Right ventricle myocardium superior (tissue), 1 donor: Measurements from ENCODE around the gene CPNE2. TPM values are rescaled to one million over a fixed set of nuclear protein-coding genes. Genes with fewer than 3 reads are reported as not detected.
A peak's percentile ranks its signal among the peaks of the same experiment; 100 is the strongest.

Experiments used
- ATAC-seq: fragments of 200-7000 bp; cut with Tn5 transposase; one replicate; pipeline ENCODE4 v1.9.1; 2020; ENCODE audit warnings: mild to moderate bottlenecking; ENCODE audit not compliant: poor library complexity
- DNase-seq: peaks from one replicate; pipeline ENCODE4 v3.0.0-alpha.2; 2020
- intact Hi-C: fragments of 100-400 bp; cut with DNase I; formaldehyde crosslinking; loops from one replicate; pipeline ENCODE4 v1.11.2; 2022
- total RNA-seq: library from RNA; stranded (reverse); fragmentation: NEBNext Ultra II Directional; extraction: Animal tissue kit (Norgen Biotek cat#: 25700); gene quantifications from one replicate; pipeline ENCODE4 v1.2.1, GENCODE V29; 2021
- donor health status: DM: no; HTN: yes; CAD: no; lungs with severe emphysema.

CPNE2 gene
- total RNA-seq, 1 donor from 2014 or later, result 13.3 TPM

- intact Hi-C loops, result no loop called here
- ATAC-seq (no peak), DNase-seq (no peak)
These were observed 58.4 kb downstream of the CPNE2 start for GRCh38 chr16:57150682-57151330.

GRCh38 chr16:57151369-57151768 lies 59.0 kb downstream of the CPNE2 start:
- no peak for DNase-seq
- no peak for ATAC-seq
- intact Hi-C loops, result no loop called here

DNA sequence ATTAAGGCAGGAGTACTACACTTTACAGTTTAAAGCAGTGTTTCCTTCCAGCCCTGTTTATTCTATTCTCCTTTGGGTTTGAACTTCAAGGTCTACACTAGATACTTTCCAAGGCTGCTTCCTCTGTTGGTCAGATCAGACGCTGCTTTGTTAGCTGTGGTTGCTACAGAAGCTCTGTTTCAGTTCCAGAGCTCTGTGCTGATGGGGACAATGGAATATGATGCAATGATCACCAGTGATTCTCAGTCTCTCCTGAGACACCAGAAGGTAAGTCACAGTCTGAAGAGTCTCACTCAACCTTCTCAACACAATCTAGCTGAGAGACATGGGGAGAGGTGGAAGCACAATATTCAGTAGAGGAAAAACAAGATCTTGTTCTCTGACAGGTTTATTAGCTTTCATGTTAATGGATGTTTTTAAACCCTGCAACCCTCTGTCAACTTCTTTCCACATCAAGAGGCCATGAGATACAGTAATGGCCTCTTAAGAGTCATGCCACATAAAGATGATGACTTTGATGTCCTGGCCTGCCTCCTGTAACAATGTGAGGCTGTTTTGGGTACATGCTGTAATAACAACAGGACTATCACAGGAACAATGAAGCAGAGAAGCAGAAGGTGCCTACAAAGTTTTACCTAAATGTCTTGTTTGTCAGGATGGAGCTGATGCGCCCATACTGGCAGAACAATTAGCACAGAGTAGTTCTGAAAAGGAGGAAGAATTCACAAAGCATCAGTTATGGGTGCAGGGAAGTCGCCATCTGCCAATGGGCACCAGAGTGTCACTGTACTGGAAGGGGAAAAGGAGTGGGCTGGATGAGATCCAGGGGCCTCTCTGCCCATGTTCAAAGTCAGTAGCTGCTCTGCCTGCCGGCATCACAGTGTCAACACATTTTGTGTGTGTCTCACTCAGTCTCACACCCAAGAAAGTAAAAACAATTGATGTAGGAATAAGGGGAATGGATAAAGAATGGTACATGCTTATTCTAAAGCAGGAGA lies 60.0 kb downstream of the CPNE2 start:
- intact Hi-C loops, result no loop called here
- no peak for DNase-seq
- ATAC-seq, result no peak

DNA sequence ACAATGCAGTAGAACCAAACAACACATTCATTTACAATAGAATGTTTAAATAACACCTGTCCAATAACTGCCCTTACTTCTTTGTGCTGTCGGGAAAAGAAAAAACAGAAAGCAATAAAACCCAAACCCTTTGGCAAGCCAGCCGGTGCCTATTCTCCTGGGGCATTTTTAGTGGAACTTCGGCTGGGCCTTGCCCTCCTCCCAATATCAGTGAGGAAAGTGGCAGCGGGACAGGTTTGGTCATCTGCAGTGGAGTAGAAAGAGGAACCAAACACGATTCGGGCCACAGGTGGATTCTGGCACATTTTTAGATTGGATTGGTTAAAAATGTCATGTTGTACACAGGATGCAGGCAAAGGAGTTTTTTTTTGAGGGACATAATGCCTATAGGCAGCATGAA lies 61.5 kb downstream of the CPNE2 start:
- ATAC-seq (no peak), DNase-seq (no peak)
- intact Hi-C loops, result no loop called here

DNA sequence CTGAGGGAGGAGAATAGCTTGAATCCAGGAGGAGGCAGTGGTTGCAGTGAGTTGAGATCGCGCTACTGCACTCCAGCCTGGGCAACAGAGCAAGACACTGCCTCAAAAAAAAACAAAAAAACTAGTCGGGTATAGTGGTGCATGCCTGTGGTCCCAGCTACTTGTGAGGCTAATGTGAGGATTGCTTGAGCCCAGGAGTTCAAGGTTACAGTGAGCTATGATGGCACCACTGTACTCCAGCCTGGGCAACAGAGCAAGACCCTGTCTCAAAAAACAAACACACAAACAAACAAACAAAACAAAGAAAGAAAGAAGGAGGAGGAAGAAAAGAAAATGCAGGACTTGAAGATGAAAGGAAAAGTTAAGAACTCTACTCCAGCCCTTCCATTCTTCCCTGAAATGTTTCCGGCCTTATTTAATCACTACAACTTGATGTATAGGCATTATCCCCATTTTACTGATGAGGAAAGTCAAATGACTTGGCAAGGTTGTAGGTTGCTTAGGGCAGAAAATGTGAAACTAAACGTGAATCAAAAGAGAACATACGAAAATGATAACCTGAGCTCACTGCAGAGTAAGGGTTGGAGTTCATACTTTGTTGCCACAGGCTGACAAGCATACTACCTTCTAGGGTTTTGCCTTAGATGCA lies 63.4 kb downstream of the CPNE2 start:
- ATAC-seq, result no peak
- intact Hi-C loops, result no loop called here
- no peak for DNase-seq

DNA sequence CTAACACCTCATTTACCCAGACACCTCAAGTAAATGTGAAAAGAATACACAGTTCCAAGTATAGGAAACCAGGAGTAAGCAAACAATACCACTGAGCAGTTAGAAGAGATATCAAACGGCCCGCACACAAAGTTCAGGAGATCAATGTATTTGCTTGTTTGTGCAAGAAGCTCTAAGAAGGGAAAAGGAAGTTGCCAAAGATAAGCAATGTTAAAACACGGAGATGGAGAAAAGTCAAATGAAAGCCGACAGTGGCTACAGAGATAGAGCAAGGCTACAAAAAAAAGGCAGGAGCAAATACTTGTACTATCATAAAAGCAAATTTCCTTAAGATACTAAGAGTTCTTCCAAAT lies 63.9 kb downstream of the CPNE2 start:
- intact Hi-C loops, result no loop called here
- DNase-seq, result no peak
- ATAC-seq, result no peak

- ATAC-seq, result no peak
- DNase-seq, result no peak
- intact Hi-C loops, result no loop called here
These were observed 65.2 kb downstream of the CPNE2 start for GRCh38 chr16:57157533-57157932.

- intact Hi-C loops, result no loop called here
- ATAC-seq (no peak), DNase-seq (no peak)
These were observed 67.1 kb downstream of the CPNE2 start for GRCh38 chr16:57159447-57159846.

GRCh38 chr16:57163842-57164241 lies 71.5 kb downstream of the CPNE2 start:
- intact Hi-C loops, result no loop called here
- no peak for ATAC-seq

GRCh38 chr16:57165483-57165882 lies 73.1 kb downstream of the CPNE2 start:
- ATAC-seq (no peak), DNase-seq (no peak)
- intact Hi-C loops, result no loop called here

More at GRCh38 chr16:57163842-57164241, 71.5 kb downstream of the CPNE2 start:
- DNase-seq, result no peak

DNA sequence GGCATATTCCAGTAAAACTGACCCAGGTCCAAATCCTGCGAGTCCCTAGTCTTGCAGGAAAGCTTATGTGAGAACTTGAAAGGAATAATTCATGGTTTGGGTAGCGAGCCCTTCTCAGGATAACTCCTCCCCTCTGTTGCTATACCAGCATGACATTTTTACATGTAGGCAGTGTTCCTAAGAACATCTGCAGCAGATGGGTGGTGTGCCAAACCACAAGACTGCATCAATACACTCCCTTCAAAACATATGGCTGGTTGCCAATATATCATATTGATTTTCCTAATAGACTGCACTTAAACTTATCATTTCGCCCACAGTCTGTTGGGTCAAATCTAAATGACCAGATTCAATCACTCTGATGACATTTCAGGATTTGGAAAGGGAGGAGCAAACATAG lies 73.6 kb downstream of the CPNE2 start:
- DNase-seq (no peak), ATAC-seq (no peak)
- intact Hi-C loops, result no loop called here

DNA sequence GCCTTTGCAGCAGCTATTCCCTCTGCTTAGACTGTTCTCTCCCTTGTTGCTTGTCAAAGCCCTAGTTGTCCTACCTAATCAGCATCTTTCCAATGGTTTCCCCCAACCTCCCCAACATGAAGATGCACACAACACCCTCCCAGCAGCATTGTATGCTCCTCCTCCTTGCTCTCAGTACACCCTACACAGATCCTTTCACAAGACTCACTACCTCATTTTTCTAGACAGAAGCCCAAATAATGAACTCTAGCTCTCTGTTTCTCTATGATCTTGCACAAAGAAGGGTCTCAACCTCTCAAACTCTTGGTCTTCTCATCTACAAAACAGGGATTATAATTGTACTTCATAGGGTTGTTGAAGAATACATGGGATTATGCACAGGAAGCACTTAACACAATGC lies 74.1 kb downstream of the CPNE2 start:
- no peak for ATAC-seq
- intact Hi-C loops, result no loop called here
- DNase-seq, result no peak

DNA sequence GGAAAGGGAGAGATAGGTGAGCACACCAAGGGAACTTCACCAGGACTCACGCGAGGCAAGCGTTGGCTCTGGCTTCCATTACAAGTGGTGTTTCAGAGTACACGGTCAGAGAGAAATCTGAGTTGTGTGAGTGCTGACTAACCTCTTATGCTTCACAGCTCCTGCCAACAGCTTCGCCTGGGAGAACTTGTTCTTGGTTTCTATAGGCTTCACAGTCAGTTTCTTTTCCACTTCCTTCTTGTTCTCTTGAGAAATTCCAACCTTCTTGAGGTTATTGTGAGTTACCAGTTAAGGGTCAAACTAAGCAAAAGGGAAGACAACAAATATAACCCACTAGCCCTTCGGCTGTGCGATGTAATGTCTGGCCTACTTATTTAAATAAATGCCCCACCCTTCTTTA lies 74.6 kb downstream of the CPNE2 start:
- DNase-seq (peak; percentile 51), ATAC-seq (peak; percentile 93)
- intact Hi-C loops, result no loop called here

GRCh38 chr16:57167538-57167937 lies 75.2 kb downstream of the CPNE2 start:
- intact Hi-C loops, result no loop called here

DNA sequence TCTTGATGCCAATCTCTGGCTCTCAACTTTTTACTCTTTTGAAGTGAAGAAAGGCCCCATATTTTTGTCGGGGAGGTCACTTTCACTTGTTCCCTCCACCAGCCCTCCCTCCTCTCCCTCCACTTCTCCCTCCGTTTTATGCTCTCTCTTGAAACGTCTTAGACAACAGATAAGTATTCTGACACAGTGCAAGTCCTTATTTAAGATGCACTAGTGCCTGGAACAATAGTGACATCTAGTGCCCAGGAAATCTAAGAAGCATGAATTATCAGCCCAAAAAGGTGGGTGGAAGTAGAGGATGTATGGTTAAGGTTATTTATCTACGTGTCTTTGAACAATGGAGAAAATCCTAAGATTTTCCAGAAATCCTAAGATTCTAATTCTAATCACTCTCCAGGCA lies 75.6 kb downstream of the CPNE2 start:
- no peak for DNase-seq
- ATAC-seq, result peak; percentile 82

More at GRCh38 chr16:57167538-57167937, 75.2 kb downstream of the CPNE2 start:
- DNase-seq, result no peak
- no peak for ATAC-seq

GRCh38 chr16:57169327-57169726 lies 76.9 kb downstream of the CPNE2 start:
- DNase-seq, result no peak
- intact Hi-C loops, result loop anchor here (2.0 kb wide), 1 partner anchor 85 kb away; no protein-coding TSS in a partner anchor
- ATAC-seq, result no peak

More for the DNA sequence above, 75.6 kb downstream of the CPNE2 start:
- intact Hi-C loops, result loop anchor here (2.0 kb wide), 1 partner anchor 83 kb away; no protein-coding TSS in a partner anchor

- ATAC-seq (no peak), DNase-seq (no peak)
- intact Hi-C loops, result no loop called here
These were observed 80.4 kb downstream of the CPNE2 start for GRCh38 chr16:57172721-57173290.

GRCh38 chr16:57175896-57176295 lies 83.5 kb downstream of the CPNE2 start:
- no peak for DNase-seq
- ATAC-seq, result no peak
- intact Hi-C loops, result no loop called here

DNA sequence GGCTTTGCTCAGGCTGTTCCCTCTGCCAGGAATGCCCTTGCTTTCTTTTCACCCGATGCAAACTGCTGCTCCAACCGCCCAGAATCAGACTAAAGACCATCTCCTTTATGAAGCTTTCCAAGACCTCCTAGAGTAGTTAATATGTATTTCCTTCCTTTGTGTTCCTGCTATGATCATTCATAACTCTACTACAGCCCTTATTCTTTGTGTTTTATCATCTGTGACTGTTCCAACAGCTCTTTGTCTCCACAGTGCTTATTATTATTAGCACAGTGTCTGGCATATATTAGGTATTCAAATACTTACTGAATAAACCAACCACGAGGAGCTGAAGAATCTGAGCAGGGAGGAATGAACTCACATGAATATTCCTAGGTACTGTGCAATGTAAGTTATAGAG lies 85.8 kb downstream of the CPNE2 start:
- ATAC-seq, result peak; percentile 38
- DNase-seq, result no peak
- intact Hi-C loops, result no loop called here
